Activated naive CD8-positive, alpha-beta T cell treated with anti-CD3 and anti-CD28 coated beads, Interleukin-2, amount 10 ng/mL, durations not matched to agents 7 days and 5 days (primary cell): ENCODE data around the gene HSDL1. TPM values are rescaled to one million over a fixed set of nuclear protein-coding genes. Genes with fewer than 3 reads are reported as not detected.

Experiments used
- ATAC-seq: fragments of 150-1000 bp; cut with Tn5 transposase; one replicate; pipeline ENCODE4 v1.10.0; 2021; ENCODE audit warnings: low read depth, moderate library complexity
- POLR2A ChIA-PET: fragments of 350-600 bp; sonication (Branson Sonifier 250); formaldehyde crosslinking; loops from one replicate; lab custom pipeline; 2021; ENCODE audit warnings: antibody characterized with exemption; lab: Charles Lee
- DNase-seq: peaks from one replicate; pipeline ENCODE4 v3.0.0; 2021
- H3K27ac Mint-ChIP-seq: one replicate; pipeline ENCODE4 v1.8.0; 2022; ENCODE audit warnings: mild to moderate bottlenecking, mixed read lengths
- H3K27me3 Mint-ChIP-seq: one replicate; pipeline ENCODE4 v1.8.0; 2022; ENCODE audit warnings: mild to moderate bottlenecking, moderate library complexity, mixed read lengths
- H3K36me3 Mint-ChIP-seq: one replicate; pipeline ENCODE4 v1.8.0; 2021; ENCODE audit warnings: mild to moderate bottlenecking, mixed read lengths
- H3K4me1 Mint-ChIP-seq: one replicate; pipeline ENCODE4 v1.8.0; 2021; ENCODE audit warnings: mixed read lengths
- H3K4me3 Mint-ChIP-seq: one replicate; pipeline ENCODE4 v1.8.0; 2022; ENCODE audit warnings: mild to moderate bottlenecking, moderate library complexity, mixed read lengths
- H3K9me3 Mint-ChIP-seq: one replicate; pipeline ENCODE4 v1.8.0; 2021; ENCODE audit warnings: mixed read lengths
- total RNA-seq, 2 experiments: library from RNA; stranded (reverse); gene quantifications; one replicate each; pipeline ENCODE4 v1.2.3, GENCODE V29; 2021

HSDL1 gene
- total RNA-seq, 2 experiments from 2014 or later = 10.7 to 12.5 TPM

- ATAC-seq = no peak
- Mint-ChIP-seq H3K9me3 (no peaks in the 10 kb centered on the region), H3K36me3 (peaks cover 30% of the 10 kb centered on the region), H3K27ac (no peak overlapping the region), H3K4me1 (peaks cover 43% of the 10 kb centered on the region), H3K27me3 (no peaks in the 10 kb centered on the region), H3K4me3 (peak overlapping the region; percentile 22)
- POLR2A ChIA-PET = interaction anchor here (1.2 to 1.3 kb wide), 2 partner anchors 100 to 103 kb away, joined by 3 to 6 read pairs; partner anchors contain the start of gene TAF1C
- DNase-seq = no peak
These were observed 58.0 kb downstream of the HSDL1 start for GRCh38 chr16:84087001-84087400.

- POLR2A ChIA-PET = no interaction called here
- Mint-ChIP-seq H3K27me3 (no peaks in the 10 kb centered on the region), H3K27ac (peak overlapping the region; percentile 47), H3K4me1 (peaks cover 43% of the 10 kb centered on the region), H3K4me3 (no peak overlapping the region), H3K9me3 (no peaks in the 10 kb centered on the region), H3K36me3 (peaks cover 26% of the 10 kb centered on the region)
- no peak for DNase-seq
- no peak for ATAC-seq
These were observed 58.6 kb downstream of the HSDL1 start for GRCh38 chr16:84086341-84086740.

- H3K4me3 Mint-ChIP-seq = peak overlapping the region; percentile 57
These were observed 59.2 kb downstream of the HSDL1 start for GRCh38 chr16:84085773-84086172.

GRCh38 chr16:84085271-84085667 lies 59.7 kb downstream of the HSDL1 start:
- H3K36me3 Mint-ChIP-seq = peaks cover 27% of the 10 kb centered on the region
- POLR2A ChIA-PET = no interaction called here
- ATAC-seq = no peak

More at GRCh38 chr16:84085773-84086172, 59.2 kb downstream of the HSDL1 start:
- POLR2A ChIA-PET = no interaction called here
- H3K4me1 Mint-ChIP-seq = peaks cover 43% of the 10 kb centered on the region
- no peaks in the 10 kb centered on the region for H3K27me3 Mint-ChIP-seq
- no peaks in the 10 kb centered on the region for H3K9me3 Mint-ChIP-seq
- peak overlapping the region; percentile 47 for H3K27ac Mint-ChIP-seq
- ATAC-seq = no peak
- DNase-seq = no peak
- H3K36me3 Mint-ChIP-seq = peaks cover 26% of the 10 kb centered on the region

GRCh38 chr16:84084570-84085270 lies 60.3 kb downstream of the HSDL1 start:
- H3K4me3 Mint-ChIP-seq = peak overlapping the region; percentile 22
- ATAC-seq (peak; percentile 81), DNase-seq (peak; percentile 63)
- no peaks in the 10 kb centered on the region for H3K27me3 Mint-ChIP-seq
- no peaks in the 10 kb centered on the region for H3K9me3 Mint-ChIP-seq
- H3K4me1 Mint-ChIP-seq = peaks cover 41% of the 10 kb centered on the region
- peak overlapping the region; percentile 38 for H3K27ac Mint-ChIP-seq
- peaks cover 27% of the 10 kb centered on the region for H3K36me3 Mint-ChIP-seq
- POLR2A ChIA-PET = interaction anchor here (0.6 to 0.8 kb wide), 2 partner anchors 32 to 102 kb away, joined by 3 to 4 read pairs; partner anchors contain the start of genes MBTPS1 and TAF1C

More at GRCh38 chr16:84085271-84085667, 59.7 kb downstream of the HSDL1 start:
- Mint-ChIP-seq H3K4me1 (peaks cover 43% of the 10 kb centered on the region), H3K27me3 (no peaks in the 10 kb centered on the region), H3K9me3 (no peaks in the 10 kb centered on the region), H3K27ac (no peak overlapping the region), H3K4me3 (peak overlapping the region; percentile 22)
- no peak for DNase-seq

GRCh38 chr16:84082835-84083569 lies 62.0 kb downstream of the HSDL1 start:
- H3K9me3 Mint-ChIP-seq = no peaks in the 10 kb centered on the region
- H3K27me3 Mint-ChIP-seq = no peaks in the 10 kb centered on the region
- POLR2A ChIA-PET = no interaction called here
- H3K36me3 Mint-ChIP-seq = peaks cover 17% of the 10 kb centered on the region
- no peak for DNase-seq
- H3K4me1 Mint-ChIP-seq = peaks cover 25% of the 10 kb centered on the region
- ATAC-seq = no peak
- H3K4me3 Mint-ChIP-seq = no peak overlapping the region
- no peak overlapping the region for H3K27ac Mint-ChIP-seq

- H3K4me3 Mint-ChIP-seq = no peak overlapping the region
- peaks cover 18% of the 10 kb centered on the region for H3K4me1 Mint-ChIP-seq
- DNase-seq (no peak), ATAC-seq (no peak)
- POLR2A ChIA-PET = no interaction called here
- no peaks in the 10 kb centered on the region for H3K9me3 Mint-ChIP-seq
- no peak overlapping the region for H3K27ac Mint-ChIP-seq
- H3K27me3 Mint-ChIP-seq = no peaks in the 10 kb centered on the region
- H3K36me3 Mint-ChIP-seq = peaks cover 14% of the 10 kb centered on the region
These were observed 62.9 kb downstream of the HSDL1 start for GRCh38 chr16:84082110-84082509.

GRCh38 chr16:84081446-84081989 lies 63.5 kb downstream of the HSDL1 start:
- no peak for ATAC-seq
- Mint-ChIP-seq H3K9me3 (no peaks in the 10 kb centered on the region), H3K4me1 (peaks cover 15% of the 10 kb centered on the region), H3K4me3 (no peak overlapping the region), H3K27me3 (no peaks in the 10 kb centered on the region), H3K36me3 (peaks cover 11% of the 10 kb centered on the region), H3K27ac (no peak overlapping the region)
- POLR2A ChIA-PET = no interaction called here
- no peak for DNase-seq

GRCh38 chr16:84080813-84081212 lies 64.2 kb downstream of the HSDL1 start:
- no peak overlapping the region for H3K4me3 Mint-ChIP-seq
- H3K36me3 Mint-ChIP-seq = peaks cover 5% of the 10 kb centered on the region
- H3K9me3 Mint-ChIP-seq = no peaks in the 10 kb centered on the region
- DNase-seq (no peak), ATAC-seq (no peak)
- no peaks in the 10 kb centered on the region for H3K27me3 Mint-ChIP-seq
- POLR2A ChIA-PET = no interaction called here
- no peak overlapping the region for H3K27ac Mint-ChIP-seq
- H3K4me1 Mint-ChIP-seq = peaks cover 9% of the 10 kb centered on the region

- DNase-seq = no peak
- Mint-ChIP-seq H3K27me3 (no peaks in the 10 kb centered on the region), H3K4me1 (peaks cover 7% of the 10 kb centered on the region), H3K9me3 (no peaks in the 10 kb centered on the region), H3K27ac (no peak overlapping the region), H3K36me3 (peaks cover 6% of the 10 kb centered on the region), H3K4me3 (no peak overlapping the region)
- ATAC-seq = no peak
- POLR2A ChIA-PET = no interaction called here
These were observed 64.6 kb downstream of the HSDL1 start for GRCh38 chr16:84080378-84080777.

- ATAC-seq (no peak), DNase-seq (no peak)
- POLR2A ChIA-PET = no interaction called here
- Mint-ChIP-seq H3K9me3 (no peaks in the 10 kb centered on the region), H3K36me3 (peaks cover 6% of the 10 kb centered on the region), H3K4me1 (peaks cover 1% of the 10 kb centered on the region), H3K4me3 (no peak overlapping the region), H3K27me3 (no peaks in the 10 kb centered on the region), H3K27ac (no peak overlapping the region)
These were observed 65.3 kb downstream of the HSDL1 start for GRCh38 chr16:84079664-84080063.

- peaks cover 11% of the 10 kb centered on the region for H3K36me3 Mint-ChIP-seq
- peaks cover 1% of the 10 kb centered on the region for H3K4me1 Mint-ChIP-seq
- no peak overlapping the region for H3K4me3 Mint-ChIP-seq
- no peaks in the 10 kb centered on the region for H3K27me3 Mint-ChIP-seq
- ATAC-seq (no peak), DNase-seq (no peak)
- POLR2A ChIA-PET = no interaction called here
- no peak overlapping the region for H3K27ac Mint-ChIP-seq
- no peaks in the 10 kb centered on the region for H3K9me3 Mint-ChIP-seq
These were observed 69.6 kb downstream of the HSDL1 start for GRCh38 chr16:84075376-84075775.

- no peak overlapping the region for H3K4me3 Mint-ChIP-seq
- H3K4me1 Mint-ChIP-seq = peaks cover 1% of the 10 kb centered on the region
- no peaks in the 10 kb centered on the region for H3K27me3 Mint-ChIP-seq
- H3K36me3 Mint-ChIP-seq = peaks cover 11% of the 10 kb centered on the region
- POLR2A ChIA-PET = interaction anchor here (1.6 kb wide), 1 partner anchor 43 kb away, joined by 4 read pairs; no protein-coding TSS in a partner anchor
- no peak for ATAC-seq
- no peak overlapping the region for H3K27ac Mint-ChIP-seq
- DNase-seq = no peak
- no peaks in the 10 kb centered on the region for H3K9me3 Mint-ChIP-seq
These were observed 70.3 kb downstream of the HSDL1 start for GRCh38 chr16:84074721-84075120.
